HCT116 (cell line): ENCODE data around the gene KAT5.

Experiments used
- EZH2phosphoT487 ChIP-seq: fragments of 200-600 bp; IDR thresholded peaks from 2 replicates; pipeline ENCODE4 v1.6.1; 2018; ENCODE audit warnings: antibody characterized with exemption, borderline replicate concordance
- FOSL1 ChIP-seq: IDR thresholded peaks from 2 replicates; pipeline ENCODE4 v1.6.1; 2012; ENCODE audit warnings: low read depth
- POLR2A ChIP-seq: IDR thresholded peaks from 2 replicates; pipeline ENCODE4 v1.7.0; 2011; ENCODE audit warnings: borderline replicate concordance; ENCODE audit not compliant: insufficient read depth, insufficient read length; ENCODE audit errors: extremely low read depth
- POLR2AphosphoS5 ChIP-seq: IDR thresholded peaks from 2 replicates; pipeline ENCODE4 v1.6.1; 2011; ENCODE audit warnings: mild to moderate bottlenecking, low read depth, low read length, moderate library complexity

DNA sequence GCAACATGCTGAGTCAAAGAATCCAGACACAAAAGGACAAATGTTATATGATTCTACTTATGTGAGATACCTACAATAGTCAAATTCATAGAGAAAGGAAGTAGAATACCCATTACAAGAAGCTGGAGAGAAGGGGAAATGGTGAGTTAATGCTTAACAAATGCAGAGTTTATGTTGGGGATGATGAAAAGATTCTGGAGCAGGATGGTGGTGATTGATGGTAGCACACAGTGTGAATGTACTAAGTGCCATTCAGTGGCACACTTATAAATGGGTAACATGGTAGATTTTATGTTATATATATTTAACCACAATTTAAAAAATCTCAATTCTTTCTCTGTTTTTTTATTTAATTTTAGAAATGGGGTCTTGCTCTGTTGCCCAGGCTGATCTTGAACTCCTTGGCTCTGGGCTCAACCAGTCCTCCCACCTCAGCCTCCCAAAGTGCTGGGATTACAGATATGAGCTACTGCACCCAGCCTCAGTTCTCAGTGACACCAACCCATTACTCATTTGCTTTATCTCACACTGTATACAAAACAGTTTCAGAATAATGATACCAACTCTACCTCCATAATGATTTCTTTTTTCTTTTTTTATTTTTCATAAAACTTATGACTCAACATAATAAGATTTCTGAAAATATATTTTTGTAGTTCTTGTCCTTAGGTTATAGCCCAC, 39.7 kb upstream of the KAT5 start:
- no peak for TF ChIP-seq POLR2AphosphoS5
- no peak for TF ChIP-seq POLR2A
- no peak for TF ChIP-seq EZH2phosphoT487
- no peak for TF ChIP-seq FOSL1
